Glutamatergic neuron (in vitro differentiated cells): Measurements from ENCODE around the gene CPM. TPM values are rescaled to one million over a fixed set of nuclear protein-coding genes. Genes with fewer than 3 reads are reported as not detected.

Experiments
- total RNA-seq: library from RNA; stranded (reverse); fragmentation: NEBNext Ultra II Directional; extraction: Animal tissue kit (Norgen Biotek cat#: 25700); gene quantifications from one replicate; pipeline ENCODE4 v1.2.1, GENCODE V29; 2021; ENCODE audit not compliant: unreplicated experiment

CPM gene
- total RNA-seq, 1 donor from 2014 or later, result not detected

Other genes with a start within 250 kb of the CPM start
- gene NUP107, start 246.2 kb downstream of the CPM start, total RNA-seq, result 51.6 TPM
- 26.2 TPM for gene SLC35E3, start 187.0 kb downstream of the CPM start, total RNA-seq
- gene MDM2, start 125.0 kb downstream of the CPM start, total RNA-seq, result 84.9 TPM